Measurements from ENCODE around the gene KLHL7.

Gene KLHL7

GRCh38 chr7:23200331-23200730, 94.7 kb downstream of the KLHL7 start:
- H3K4me3 ChIP-seq (ENCODE audit: low read depth, low read length) = no peak overlapping the region
- no peak for TF ChIP-seq CTCF (IDR thresholded peaks at IDR 0.05; ENCODE audit: low read depth, low read length)
- DNase-seq = no peak
- H3K9me3 ChIP-seq = no peaks in the 10 kb centered on the region
- peaks cover 32% of the 10 kb centered on the region for H3K36me3 ChIP-seq
- H3K27me3 ChIP-seq = no peaks in the 10 kb centered on the region
- no peaks in the 10 kb centered on the region for H3K4me1 ChIP-seq

- no peak for DNase-seq
- Histone ChIP-seq H3K27me3 (no peaks in the 10 kb centered on the region), H3K4me1 (no peaks in the 10 kb centered on the region), H3K36me3 (peaks cover 24% of the 10 kb centered on the region), H3K9me3 (0 out of 2 replicates have a peak, but pooled peaks cover under 1% of the 10 kb centered on the region), H3K4me3 (ENCODE audit: low read depth, low read length) (no peak overlapping the region)
- TF ChIP-seq CTCF (IDR thresholded peaks at IDR 0.05; ENCODE audit: low read depth, low read length) = no peak
These were observed 98.7 kb downstream of the KLHL7 start for GRCh38 chr7:23204241-23204640.

GRCh38 chr7:23205577-23205908, 100.0 kb downstream of the KLHL7 start:
- Histone ChIP-seq H3K9me3 (0 out of 2 replicates have a peak, but pooled peaks cover 2% of the 10 kb centered on the region), H3K4me1 (no peaks in the 10 kb centered on the region), H3K4me3 (ENCODE audit: low read depth, low read length) (no peak overlapping the region), H3K36me3 (peaks cover 11% of the 10 kb centered on the region), H3K27me3 (no peaks in the 10 kb centered on the region)
- TF ChIP-seq CTCF (IDR thresholded peaks at IDR 0.05; ENCODE audit: low read depth, low read length) = no peak
- DNase-seq = no peak

- no peak for TF ChIP-seq CTCF (IDR thresholded peaks at IDR 0.05; ENCODE audit: low read depth, low read length)
- no peak for DNase-seq
- Histone ChIP-seq H3K36me3 (peaks cover 5% of the 10 kb centered on the region), H3K4me3 (ENCODE audit: low read depth, low read length) (no peak overlapping the region), H3K4me1 (no peaks in the 10 kb centered on the region), H3K9me3 (0 out of 2 replicates have a peak, but pooled peaks cover 2% of the 10 kb centered on the region), H3K27me3 (no peaks in the 10 kb centered on the region)
These were observed 100.6 kb downstream of the KLHL7 start for GRCh38 chr7:23205909-23206767.

- no peak for DNase-seq
- H3K36me3 ChIP-seq = no peaks in the 10 kb centered on the region
- no peak overlapping the region for H3K4me3 ChIP-seq (ENCODE audit: low read depth, low read length)
- TF ChIP-seq CTCF (IDR thresholded peaks at IDR 0.05; ENCODE audit: low read depth, low read length) = no peak
- H3K9me3 ChIP-seq = 0 out of 2 replicates have a peak, but pooled peaks cover 2% of the 10 kb centered on the region
- H3K27me3 ChIP-seq = no peaks in the 10 kb centered on the region
- H3K4me1 ChIP-seq = no peaks in the 10 kb centered on the region
These were observed 101.4 kb downstream of the KLHL7 start for GRCh38 chr7:23207021-23207420.

DNA sequence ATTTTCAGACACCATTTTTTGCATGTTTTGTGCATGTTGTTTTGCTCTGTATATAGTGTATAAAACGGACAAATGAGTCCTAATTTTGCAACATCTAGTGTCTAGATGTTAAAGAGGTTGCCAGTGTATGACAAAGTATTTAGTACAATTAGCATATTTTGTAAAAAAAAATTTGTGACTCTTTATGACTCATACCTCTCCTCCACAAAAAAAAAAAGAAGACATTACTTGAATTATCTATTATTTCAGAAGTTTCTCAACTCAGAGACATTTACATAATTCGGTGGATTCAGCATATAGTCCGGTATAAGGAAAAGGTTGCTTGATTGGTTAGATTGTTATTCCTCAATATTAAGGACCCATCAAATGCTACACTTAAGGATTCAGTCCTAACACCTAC, 102.3 kb downstream of the KLHL7 start:
- Histone ChIP-seq H3K36me3 (no peaks in the 10 kb centered on the region), H3K27me3 (no peaks in the 10 kb centered on the region), H3K4me1 (no peaks in the 10 kb centered on the region), H3K4me3 (ENCODE audit: low read depth, low read length) (no peak overlapping the region), H3K9me3 (0 out of 2 replicates have a peak, but pooled peaks cover 2% of the 10 kb centered on the region)
- DNase-seq = no peak
- TF ChIP-seq CTCF (IDR thresholded peaks at IDR 0.05; ENCODE audit: low read depth, low read length) = no peak
